Measurements from ENCODE around the gene CELF5.

- no peak for TF ChIP-seq CTCF (IDR thresholded peaks at IDR 0.05)
- no peak for TF ChIP-seq EP300 (IDR thresholded peaks at IDR 0.05)
- no peak for TF ChIP-seq POLR2A (IDR thresholded peaks at IDR 0.05)
These were observed 13.7 kb downstream of the CELF5 start for GRCh38 chr19:3238066-3238561.
